ENCODE data around the gene MICAL3.

- no peak for TF ChIP-seq JUND (IDR thresholded peaks at IDR 0.05)
- TF ChIP-seq MXI1 (IDR thresholded peaks at IDR 0.05; ENCODE audit: low read depth, low read length) = no peak
- no peak for TF ChIP-seq TAF1 (IDR thresholded peaks at IDR 0.05; ENCODE audit: borderline replicate concordance, low read depth, low read length)
- no peak for TF ChIP-seq CTCF (IDR thresholded peaks at IDR 0.05)
- no peak for TF ChIP-seq REST (IDR thresholded peaks at IDR 0.05; ENCODE audit: low read depth, low read length)
- no peak for TF ChIP-seq SIN3A (IDR thresholded peaks at IDR 0.05; ENCODE audit: borderline replicate concordance, low read depth, low read length)
- no peak for TF ChIP-seq RFX5 (IDR thresholded peaks at IDR 0.05; ENCODE audit: low read length)
- TF ChIP-seq FOXM1 (IDR thresholded peaks at IDR 0.05; ENCODE audit: low read depth) = no peak
- TF ChIP-seq NFIC (IDR thresholded peaks at IDR 0.05; ENCODE audit: borderline replicate concordance) = no peak
- no peak for TF ChIP-seq EP300 (IDR thresholded peaks at IDR 0.05; ENCODE audit: borderline replicate concordance in 1 of 2, low read depth in 1 of 2, low read length in 1 of 2)
- TF ChIP-seq YY1 (IDR thresholded peaks at IDR 0.05; ENCODE audit: low read depth) = no peak
- peak; percentile 16; the same call in 1 of the 2 replicates for TF ChIP-seq GATA2 (CRISPR knock-in tag; IDR thresholded peaks at IDR 0.05)
- TF ChIP-seq USF1 (IDR thresholded peaks at IDR 0.05; ENCODE audit: borderline replicate concordance, low read depth) = no peak
These were observed 240.4 kb downstream of the MICAL3 start for GRCh38 chr22:17783773-17784480.
